HepG2 (cell line): Measurements from ENCODE around the gene KSR1. TPM values are rescaled to one million over a fixed set of nuclear protein-coding genes. Genes with fewer than 3 reads are reported as not detected.

ENCODE experiments used
- ATAC-seq: fragments of 200-7000 bp; cut with Tn5 transposase; 3 replicates; pipeline ENCODE4 v1.9.1; 2020; ENCODE audit warnings: mild to moderate bottlenecking, moderate library complexity
- BruUV-seq: library from RNA; stranded (reverse); fragments of 400-500 nt; replicated peaks from 2 replicates; lab custom pipeline; 2021; lab: Mats Ljungman, UMichigan
- CTCF ChIA-PET: fragments of 300-600 bp; formaldehyde crosslinking; extraction: SDS; loops from one replicate; lab custom pipeline; 2021; ENCODE audit warnings: low total read pairs, inconsistent platforms, low intra/inter-chr PET ratio; lab: Yijun Ruan, JAX
- POLR2A ChIA-PET: fragments of 350-600 bp; sonication (Branson Sonifier 250); formaldehyde crosslinking; loops from one replicate; lab custom pipeline; 2020; ENCODE audit warnings: antibody characterized with exemption, inconsistent platforms; lab: Yijun Ruan, JAX
- DNase-seq: peaks from one replicate; pipeline ENCODE4 v3.0.0-alpha.2; 2015; ENCODE audit warnings: low spot score
- FAIRE-seq: peaks from 3 replicates; lab custom pipeline; 2011; peaks lifted over from hg19 to GRCh38; lab: Jason Lieb, UNC
- H2AFZ ChIP-seq: one replicate; pipeline ENCODE4 v1.6.1; 2011; ENCODE audit warnings: low read length, inconsistent platforms
- H3K27ac ChIP-seq: fragments of 300-600 bp; 3 replicates; pipeline ENCODE4 v1.8.0; 2011; ENCODE audit warnings: mixed run types, mild to moderate bottlenecking, mixed read lengths, low read length, inconsistent platforms; ENCODE audit not compliant: insufficient read depth; ENCODE audit errors: extremely low read length
- H3K27me3 ChIP-seq, 2 experiments: fragments of 200-600 bp in 1 of 2; 2 replicates in 1 of 2; 3 replicates in 1 of 2; pipeline versions ENCODE4 v1.6.0 to v1.8.0; 2011; ENCODE audit warnings: low read length in 2 of 2, mild to moderate bottlenecking in 2 of 2, moderate library complexity in 2 of 2, inconsistent platforms in 1 of 2; ENCODE audit not compliant: insufficient read depth in 2 of 2, control insufficient read depth in 1 of 2
- H3K36me3 ChIP-seq, 2 experiments: fragments of 200-600 bp in 1 of 2; replicated peaks in 1 of 2; 2 replicates in 1 of 2; 3 replicates in 1 of 2; pipeline versions ENCODE4 v1.5.1 to v1.8.0; 2011; ENCODE audit warnings: low read length in 2 of 2, inconsistent platforms in 1 of 2; ENCODE audit not compliant: insufficient read depth in 2 of 2, control insufficient read depth in 1 of 2
- H3K4me1 ChIP-seq: 2 replicates; pipeline ENCODE4 v1.5.1; 2012; ENCODE audit warnings: low read length, inconsistent platforms; ENCODE audit not compliant: insufficient read depth
- H3K4me2 ChIP-seq: 2 replicates; pipeline ENCODE4 v1.6.0; 2011; ENCODE audit warnings: low read depth, low read length, inconsistent platforms
- H3K4me3 ChIP-seq, 3 experiments: fragments of 200-600 bp in 1 of 3; sonication (generic), shearing (Covaris generic) in 1 of 3; replicated peaks in 1 of 3; 2 replicates each; pipeline ENCODE4 v1.5.1; 2011 to 2016; ENCODE audit warnings: low read length in 3 of 3, inconsistent platforms in 2 of 3, low read depth in 2 of 3, mild to moderate bottlenecking in 2 of 3, control low read depth in 1 of 3, mixed read lengths in 1 of 3; ENCODE audit not compliant: insufficient read depth in 1 of 3
- H3K79me2 ChIP-seq: one replicate; pipeline ENCODE4 v1.6.1; 2011; ENCODE audit warnings: low read length, inconsistent platforms; ENCODE audit not compliant: insufficient read depth
- H3K9ac ChIP-seq: 2 replicates; pipeline ENCODE4 v1.6.0; 2011; ENCODE audit warnings: mild to moderate bottlenecking, low read depth, low read length, inconsistent platforms; ENCODE audit not compliant: insufficient read depth
- H3K9me3 ChIP-seq: 2 replicates; pipeline ENCODE4 v1.5.1; 2012; ENCODE audit warnings: mild to moderate bottlenecking, low read length
- H4K20me1 ChIP-seq: 2 replicates; pipeline ENCODE4 v1.6.0; 2011; ENCODE audit warnings: inconsistent platforms, mild to moderate bottlenecking, low read length, moderate library complexity; ENCODE audit not compliant: insufficient read depth
- CREBL2 ChIP-seq: sonication (generic); formaldehyde crosslinking; IDR thresholded peaks from 2 replicates; pipeline ENCODE4 v1.8.1; 2023; ENCODE audit warnings: missing genetic modification reagents, mild to moderate bottlenecking, borderline replicate concordance
- ETV5 ChIP-seq: IDR thresholded peaks from 2 replicates; pipeline ENCODE4 v1.6.1; 2018; ENCODE audit warnings: missing biosample characterization, missing genetic modification reagents, inconsistent platforms, borderline replicate concordance
- HOXA3 ChIP-seq: sonication (generic); formaldehyde crosslinking; IDR thresholded peaks from 2 replicates; pipeline ENCODE4 v1.5.0; 2020; ENCODE audit warnings: missing genetic modification reagents
- ISX ChIP-seq: sonication (generic); formaldehyde crosslinking; conservative IDR thresholded peaks from 2 replicates; pipeline ENCODE4 v1.5.0; 2020; ENCODE audit warnings: missing genetic modification reagents
- NCOR1 ChIP-seq: fragments of 200-600 bp; sonication (generic); IDR thresholded peaks from 2 replicates; pipeline ENCODE4 v1.7.0; 2017; ENCODE audit warnings: antibody characterized with exemption, low read length, borderline replicate concordance
- NR1H2 ChIP-seq: sonication (generic); formaldehyde crosslinking; IDR thresholded peaks from 2 replicates; pipeline ENCODE4 v1.8.1; 2022; ENCODE audit warnings: low read depth, missing genetic modification reagents, borderline replicate concordance
- RFXAP ChIP-seq: sonication (generic); formaldehyde crosslinking; IDR thresholded peaks from 2 replicates; pipeline ENCODE4 v1.4.0; 2020; ENCODE audit warnings: missing genetic modification reagents, borderline replicate concordance
- RNF2 ChIP-seq: fragments of 450-650 bp; conservative IDR thresholded peaks from 2 replicates; pipeline ENCODE4 v1.6.1; 2016; ENCODE audit warnings: low read depth
- RORA ChIP-seq: sonication (generic); formaldehyde crosslinking; IDR thresholded peaks from 2 replicates; pipeline ENCODE4 v1.5.0; 2020; ENCODE audit warnings: mild to moderate bottlenecking, missing genetic modification reagents, moderate library complexity
- SCMH1 ChIP-seq: sonication (generic); formaldehyde crosslinking; IDR thresholded peaks from 2 replicates; pipeline ENCODE4 v1.9.0; 2021; ENCODE audit warnings: missing genetic modification reagents, mild to moderate bottlenecking, borderline replicate concordance
- SP5 ChIP-seq: IDR thresholded peaks from 2 replicates; pipeline ENCODE4 v1.6.1; 2016; ENCODE audit warnings: low read depth, borderline replicate concordance
- TAF15 ChIP-seq: fragments of 200-400 bp; formaldehyde crosslinking; IDR thresholded peaks from one replicate; pipeline ENCODE4 v1.6.1; 2018; ENCODE audit warnings: mild to moderate bottlenecking, low read depth, low read length; ENCODE audit not compliant: poor library complexity, severe bottlenecking
- YY1 ChIP-seq: IDR thresholded peaks from 2 replicates; pipeline ENCODE4 v1.6.1; 2011; ENCODE audit warnings: low read length, low read depth, moderate library complexity, mild to moderate bottlenecking; ENCODE audit not compliant: insufficient read depth, insufficient replicate concordance
- ZMYM2 ChIP-seq: sonication (generic); formaldehyde crosslinking; IDR thresholded peaks from 2 replicates; pipeline ENCODE4 v1.8.0; 2022; ENCODE audit warnings: mild to moderate bottlenecking, missing genetic modification reagents
- ZNF160 ChIP-seq: sonication (generic); formaldehyde crosslinking; IDR thresholded peaks from 2 replicates; pipeline ENCODE4 v1.8.0; 2022; ENCODE audit warnings: mild to moderate bottlenecking, inconsistent platforms, missing genetic modification reagents
- ZNF24 ChIP-seq: fragments of 450-650 bp; IDR thresholded peaks from 2 replicates; pipeline ENCODE4 v1.6.1; 2017; ENCODE audit warnings: antibody characterized with exemption, mild to moderate bottlenecking
- ZNF329 ChIP-seq: sonication (generic); formaldehyde crosslinking; IDR thresholded peaks from 2 replicates; pipeline ENCODE4 v1.9.0; 2021; ENCODE audit warnings: low read depth, mild to moderate bottlenecking, missing genetic modification reagents
- ZNF512 ChIP-seq: sonication (generic); formaldehyde crosslinking; IDR thresholded peaks from 2 replicates; pipeline ENCODE4 v1.4.0; 2020; ENCODE audit warnings: mild to moderate bottlenecking, missing genetic modification reagents
- ZSCAN9 ChIP-seq: IDR thresholded peaks from 2 replicates; pipeline ENCODE4 v1.6.1; 2016; ENCODE audit warnings: borderline replicate concordance
- WGBS: methylation state at CpG from one replicate; pipeline ENCODE4 v1.1.6; 2017; ENCODE audit warnings: low lambda C conversion rate; 5-methylcytosine and 5-hydroxymethylcytosine counted together
- in situ Hi-C: cut with HindIII; loops from 2 replicates; pipeline ENCODE4 v1.10.0; 2017; ENCODE audit warnings: low pct_unique_long_range_greater_than_20kb; ENCODE audit not compliant: extremely low pct_ligation_motif_present
- intact Hi-C: fragments of 100-400 bp; cut with micrococcal nuclease; formaldehyde crosslinking; loops from one replicate; pipeline ENCODE4 v1.10.0; 2022; ENCODE audit not compliant: unreplicated experiment
- polyA plus RNA-seq, 8 experiments: library from polyadenylated mRNA; depleted of rRNA in 3 of 8; stranded (reverse) in 7 of 8; unstranded in 1 of 8; fragments of >200 nt; fragmentation: Illumina TruSeq in 4 of 8; extraction: Trizol in 4 of 8; gene quantifications; 2 replicates each; pipeline versions ENCODE4 v1.2.1 to v1.2.3, GENCODE V29; 2011 to 2016; ENCODE audit warnings: low read depth in 4 of 8, missing spikeins in 1 of 8, mixed read lengths in 1 of 8; ENCODE audit not compliant: insufficient read depth in 1 of 8
- total RNA-seq, 5 experiments: library from RNA; depleted of rRNA; stranded (reverse); fragments of >200 nt; fragmentation: Illumina TruSeq; extraction: Trizol; gene quantifications; 2 replicates each; pipeline ENCODE4 v1.2.3, GENCODE V29; 2016; ENCODE audit warnings: low read depth in 1 of 5
- TF ChIP-seq, protein P1 (sequence below): sonication (generic); formaldehyde crosslinking; IDR thresholded peaks from 2 replicates; pipeline ENCODE4 v1.5.0; 2020; ENCODE audit warnings: missing genetic modification reagents

KSR1 gene
- total and polyA plus RNA-seq, 2 of the 13 experiments (the other 11 are each of a cell fraction or from before 2014, with no cell fraction given), result 10.1 to 16.6 TPM

DNA sequence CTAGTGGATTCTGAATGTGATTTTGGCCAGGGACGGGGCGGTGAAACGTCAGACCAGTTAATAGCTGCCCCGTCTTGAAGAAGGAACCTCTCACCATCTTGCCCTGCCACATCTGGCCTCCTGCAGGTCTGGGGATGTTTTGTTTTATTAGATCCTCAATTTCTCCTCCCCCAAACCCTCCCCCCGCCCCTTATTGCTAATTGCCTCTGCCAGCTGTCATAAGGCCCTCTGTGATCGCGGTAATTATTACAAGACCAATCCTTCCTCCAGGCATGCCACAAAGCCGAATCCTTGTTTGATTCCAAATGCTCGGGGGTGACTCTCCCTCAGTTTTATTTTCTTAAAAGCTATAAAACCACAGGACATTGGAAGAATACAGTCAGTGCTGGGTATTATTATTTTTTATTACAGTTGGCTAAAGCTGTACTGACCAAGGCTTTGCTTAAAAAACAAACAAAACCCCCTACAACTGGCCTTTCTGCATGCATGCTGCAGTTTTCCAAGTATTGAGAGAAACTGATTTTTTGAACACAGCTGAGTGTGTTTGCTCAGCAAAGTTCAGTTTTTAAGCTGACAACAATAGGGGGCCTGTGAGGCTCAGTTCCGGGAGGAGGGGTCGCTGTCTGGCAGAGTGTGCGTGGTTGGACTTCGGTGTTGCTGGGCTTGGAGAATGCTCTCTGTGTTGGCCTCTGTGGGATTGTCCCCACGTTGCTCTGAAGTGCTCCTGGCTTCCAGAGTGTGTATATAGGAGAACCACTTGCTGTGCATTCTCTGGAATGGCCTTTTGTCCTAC, 1.7 kb downstream of the KSR1 start:
- peaks cover 0 to 7% of the 10 kb centered on the region in 2 experiments; a peak in 1 of 5 replicates for H3K27me3 ChIP-seq
- H3K79me2 ChIP-seq, result peaks cover 52% of the 10 kb centered on the region
- ChIA-PET CTCF (interaction anchor here (1.2 kb wide), 1 partner anchor 144 kb away, joined by 4 read pairs; no protein-coding TSS in a partner anchor), POLR2A (interaction anchor here (0.7 to 2.2 kb wide), 11 partner anchors 9 to 163 kb away, joined by 3 to 11 read pairs (median 4); no protein-coding TSS in a partner anchor)
- no peak overlapping the region for H2AFZ ChIP-seq
- H3K4me1 ChIP-seq, result peaks cover 55% of the 10 kb centered on the region
- in situ Hi-C loops (loop anchor here (5.0 to 10.0 kb wide), 2 partner anchors 34 to 223 kb away; no protein-coding TSS in a partner anchor), intact Hi-C loops (loop anchor here (1.0 to 5.0 kb wide), 5 partner anchors 36 to 221 kb away; no protein-coding TSS in a partner anchor)
- H3K4me2 ChIP-seq, result peak overlapping the region; percentile 77
- ATAC-seq (peak; percentile 79), DNase-seq (peak; percentile 92), FAIRE-seq (peak; percentile 91)
- 3% methylated on average over 10 of the region's 14 CpGs for WGBS
- BruUV-seq, result no TSS peak
- peak overlapping the region; percentile 66 for H3K9ac ChIP-seq
- no peaks in the 10 kb centered on the region for H3K36me3 ChIP-seq
- H3K4me3 ChIP-seq, result peak overlapping the region; percentile 83 to 87 (median 84)
- no peaks in the 10 kb centered on the region for H3K9me3 ChIP-seq
- peak overlapping the region; percentile 82 for H3K27ac ChIP-seq
- no peaks in the 10 kb centered on the region for H4K20me1 ChIP-seq
- TF ChIP-seq ETV5 (peak; percentile 94), ISX (CRISPR knock-in tag) (no peak), ZNF160 (CRISPR knock-in tag) (no peak), RFXAP (CRISPR knock-in tag) (peak; percentile 89), RNF2 (no peak), ZNF24 (no peak), HOXA3 (peak; percentile 68; the same call in 1 of the 2 replicates), RORA (CRISPR knock-in tag) (no peak), ZMYM2 (CRISPR knock-in tag) (peak; percentile 57; the same call in 1 of the 2 replicates), YY1 (no peak), ZSCAN9 (CRISPR knock-in tag) (no peak), ZNF329 (CRISPR knock-in tag) (no peak), CREBL2 (CRISPR knock-in tag) (no peak), NR1H2 (CRISPR knock-in tag) (no peak), ZNF512 (no peak), TAF15 (no peak), SCMH1 (no peak), SP5 (CRISPR knock-in tag) (peak; percentile 85; the same call in 1 of the 2 replicates), NCOR1 (peak; percentile 73)
- TF ChIP-seq, protein P1, sequence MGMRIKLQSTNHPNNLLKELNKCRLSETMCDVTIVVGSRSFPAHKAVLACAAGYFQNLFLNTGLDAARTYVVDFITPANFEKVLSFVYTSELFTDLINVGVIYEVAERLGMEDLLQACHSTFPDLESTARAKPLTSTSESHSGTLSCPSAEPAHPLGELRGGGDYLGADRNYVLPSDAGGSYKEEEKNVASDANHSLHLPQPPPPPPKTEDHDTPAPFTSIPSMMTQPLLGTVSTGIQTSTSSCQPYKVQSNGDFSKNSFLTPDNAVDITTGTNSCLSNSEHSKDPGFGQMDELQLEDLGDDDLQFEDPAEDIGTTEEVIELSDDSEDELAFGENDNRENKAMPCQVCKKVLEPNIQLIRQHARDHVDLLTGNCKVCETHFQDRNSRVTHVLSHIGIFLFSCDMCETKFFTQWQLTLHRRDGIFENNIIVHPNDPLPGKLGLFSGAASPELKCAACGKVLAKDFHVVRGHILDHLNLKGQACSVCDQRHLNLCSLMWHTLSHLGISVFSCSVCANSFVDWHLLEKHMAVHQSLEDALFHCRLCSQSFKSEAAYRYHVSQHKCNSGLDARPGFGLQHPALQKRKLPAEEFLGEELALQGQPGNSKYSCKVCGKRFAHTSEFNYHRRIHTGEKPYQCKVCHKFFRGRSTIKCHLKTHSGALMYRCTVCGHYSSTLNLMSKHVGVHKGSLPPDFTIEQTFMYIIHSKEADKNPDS (CRISPR knock-in tag), result no peak
